Transverse colon (tissue), 1 donor: ENCODE data around the gene RPL15.
"Not testable (repeated sequence)": the region's sequence is repeated elsewhere in the genome, so short reads cannot be mapped to it uniquely, and the experiment has no call there.

Experiments
- EP300 ChIP-seq: sonication (generic); formaldehyde crosslinking; IDR thresholded peaks from one replicate; pipeline ENCODE4 v1.6.1; 2017; ENCODE audit warnings: antibody characterized with exemption, low read depth
- POLR2A ChIP-seq: fragments of 450-650 bp; IDR thresholded peaks from one replicate; pipeline ENCODE4 v1.6.1; 2016; ENCODE audit warnings: antibody characterized with exemption, mild to moderate bottlenecking, moderate library complexity

DNA sequence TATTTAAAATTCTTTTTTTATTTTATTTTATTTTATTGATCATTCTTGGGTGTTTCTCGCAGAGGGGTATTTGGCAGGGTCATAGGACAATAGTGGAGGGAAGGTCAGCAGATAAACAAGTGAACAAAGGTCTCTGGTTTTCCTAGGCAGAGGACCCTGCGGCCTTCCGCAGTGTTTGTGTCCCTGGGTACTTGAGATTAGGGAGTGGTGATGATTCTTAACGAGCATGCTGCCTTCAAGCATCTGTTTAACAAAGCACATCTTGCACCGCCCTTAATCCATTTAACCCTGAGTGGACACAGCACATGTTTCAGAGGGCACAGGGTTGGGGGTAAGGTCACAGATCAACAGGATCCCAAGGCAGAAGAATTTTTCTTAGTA is 46.3 kb upstream of the RPL15 start:
- TF ChIP-seq POLR2A, EP300: not testable (repeated sequence)
